DMS79 (cell line): Measurements from ENCODE around the gene TARBP2.
"Not testable (repeated sequence)": the region's sequence is repeated elsewhere in the genome, so short reads cannot be mapped to it uniquely, and the experiment has no call there.

Experiments used
- DNase-seq: peaks from one replicate; lab custom pipeline; 2025; lab: John Stamatoyannopoulos, UW

TARBP2 gene

DNA sequence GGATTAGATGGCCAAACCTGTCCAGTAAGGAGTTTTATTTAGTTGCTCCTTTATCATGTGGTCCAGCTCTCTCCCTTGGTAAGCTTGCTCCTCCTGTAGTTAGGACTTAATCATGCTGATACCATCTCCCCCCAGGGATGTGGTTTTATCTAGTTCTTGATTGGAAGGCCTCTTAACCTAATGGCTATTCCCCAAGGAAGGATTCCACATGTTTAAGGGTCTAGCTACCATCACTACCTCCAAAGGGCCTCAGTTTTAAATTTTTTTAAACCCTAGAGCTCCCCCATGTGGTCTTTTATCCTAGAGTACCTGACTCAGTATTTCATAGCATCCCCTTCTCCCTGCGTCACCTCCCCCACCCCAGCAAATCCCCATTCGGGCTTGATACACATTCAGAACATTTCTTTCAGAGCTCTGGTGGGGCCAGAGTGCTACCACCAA lies 24.3 kb upstream of the TARBP2 start:
- DNase-seq: no peak

GRCh38 chr12:53478865-53479264 lies 22.2 kb upstream of the TARBP2 start:
- no peak for DNase-seq

DNA sequence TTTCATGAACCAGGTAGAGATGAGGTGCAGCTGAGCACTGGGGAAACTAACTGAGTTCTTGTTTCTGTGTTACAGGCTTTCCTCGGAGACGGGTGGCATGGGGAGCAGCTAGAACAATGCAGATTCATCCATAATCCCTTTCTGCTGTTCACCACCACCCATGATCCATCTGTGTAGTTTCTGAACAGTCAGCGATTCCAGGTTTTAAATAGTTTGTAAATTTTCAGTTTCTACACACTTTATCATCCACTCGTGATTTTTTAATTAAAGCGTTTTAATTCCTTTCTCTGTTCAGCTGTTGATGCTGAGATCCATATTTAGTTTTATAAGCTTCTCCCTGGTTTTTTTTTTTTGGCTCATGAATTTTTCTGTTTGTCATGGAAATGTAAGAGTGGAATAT lies 21.8 kb upstream of the TARBP2 start:
- DNase-seq: no peak

- no peak for DNase-seq
Measured at GRCh38 chr12:53480491-53481442, 20.3 kb upstream of the TARBP2 start.

GRCh38 chr12:53481458-53481857 lies 19.6 kb upstream of the TARBP2 start:
- not testable (repeated sequence) for DNase-seq

DNA sequence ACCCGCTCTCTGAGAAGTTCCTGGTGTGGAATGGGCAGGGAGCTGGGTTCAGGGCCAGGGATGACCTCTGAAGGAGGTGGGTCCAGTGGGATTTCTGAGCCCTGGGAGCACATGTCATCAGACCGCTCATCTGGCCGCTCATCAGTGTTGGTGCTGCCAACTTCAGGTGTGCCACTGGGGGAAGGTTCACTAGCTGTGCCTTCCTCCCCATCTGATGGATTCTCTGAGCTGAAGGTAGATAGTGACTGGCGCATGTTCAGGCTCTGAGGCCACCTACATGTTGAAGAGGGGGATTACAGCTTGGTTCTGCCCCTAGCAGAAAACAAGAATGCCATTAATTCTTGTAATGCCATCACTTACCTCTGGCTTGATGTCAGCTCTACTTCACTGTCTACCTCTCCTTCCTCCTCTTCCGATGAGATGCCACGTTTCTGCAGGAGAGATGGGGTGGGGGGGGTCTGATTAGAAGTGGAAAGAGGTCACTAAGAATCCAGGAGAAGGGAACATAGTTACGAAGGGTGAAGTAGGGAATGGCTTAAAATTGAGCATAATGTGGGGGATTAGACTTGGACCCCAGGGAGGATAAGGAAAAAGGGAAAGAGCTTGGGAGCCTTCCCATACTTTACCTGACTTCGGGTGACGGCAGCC lies 19.0 kb upstream of the TARBP2 start:
- no peak for DNase-seq

- no peak for DNase-seq
Measured at GRCh38 chr12:53482626-53483168, 18.4 kb upstream of the TARBP2 start.

DNA sequence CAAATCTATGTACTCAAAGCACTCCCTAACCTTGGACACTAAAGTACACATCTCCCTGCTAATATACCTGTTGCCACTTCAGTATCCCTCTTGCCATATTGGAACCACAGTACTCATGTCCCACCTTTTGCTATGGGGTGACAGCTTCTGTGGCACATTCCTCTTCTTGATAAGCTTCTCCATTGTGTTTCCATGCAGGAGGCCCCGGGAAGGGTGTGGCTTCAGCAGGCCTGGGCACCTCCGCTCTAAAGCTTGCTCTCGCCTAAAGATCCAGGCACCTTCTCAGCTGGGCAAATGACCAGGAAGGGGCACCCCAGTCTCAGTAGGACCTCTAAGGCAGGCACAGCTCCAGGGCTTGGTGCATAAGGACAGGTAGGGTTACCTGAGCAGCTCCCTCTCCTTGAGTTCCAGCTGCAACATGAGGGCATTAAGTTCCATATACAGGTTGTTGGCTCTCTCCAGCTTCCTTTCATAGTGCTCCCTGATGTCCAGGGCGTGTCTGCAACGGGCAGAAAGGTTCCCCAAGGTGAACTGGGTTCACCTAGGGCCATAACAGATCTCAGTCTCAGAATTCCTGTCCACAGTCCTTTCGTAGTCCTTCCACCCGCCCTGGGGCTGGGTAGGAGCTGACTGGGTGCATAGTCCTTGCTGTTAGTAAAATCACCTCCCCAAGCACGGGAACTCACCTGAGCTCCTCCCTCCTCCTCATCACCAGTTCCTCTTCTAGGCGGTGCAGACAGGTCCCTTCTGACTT lies 17.7 kb upstream of the TARBP2 start:
- no peak for DNase-seq

DNA sequence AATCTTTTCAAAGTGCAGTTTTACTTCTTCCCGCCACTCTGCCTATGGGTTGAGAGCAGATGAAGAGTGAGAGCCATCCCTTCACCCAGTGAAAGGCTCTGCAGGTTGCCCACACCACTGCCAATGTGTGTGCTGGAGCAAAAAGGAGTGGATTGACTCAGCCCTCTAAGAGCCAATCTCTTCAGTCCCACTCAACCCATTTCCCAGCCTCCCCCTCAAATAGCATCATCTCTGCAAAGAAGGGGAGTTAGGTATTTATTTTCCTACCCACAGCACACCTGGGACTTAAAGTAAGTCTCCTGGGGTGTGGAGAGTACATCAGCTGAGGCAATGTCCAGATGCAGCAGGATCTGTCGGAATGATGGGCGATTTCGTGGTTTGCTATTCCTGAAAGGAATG lies 17.1 kb upstream of the TARBP2 start:
- no peak for DNase-seq

DNA sequence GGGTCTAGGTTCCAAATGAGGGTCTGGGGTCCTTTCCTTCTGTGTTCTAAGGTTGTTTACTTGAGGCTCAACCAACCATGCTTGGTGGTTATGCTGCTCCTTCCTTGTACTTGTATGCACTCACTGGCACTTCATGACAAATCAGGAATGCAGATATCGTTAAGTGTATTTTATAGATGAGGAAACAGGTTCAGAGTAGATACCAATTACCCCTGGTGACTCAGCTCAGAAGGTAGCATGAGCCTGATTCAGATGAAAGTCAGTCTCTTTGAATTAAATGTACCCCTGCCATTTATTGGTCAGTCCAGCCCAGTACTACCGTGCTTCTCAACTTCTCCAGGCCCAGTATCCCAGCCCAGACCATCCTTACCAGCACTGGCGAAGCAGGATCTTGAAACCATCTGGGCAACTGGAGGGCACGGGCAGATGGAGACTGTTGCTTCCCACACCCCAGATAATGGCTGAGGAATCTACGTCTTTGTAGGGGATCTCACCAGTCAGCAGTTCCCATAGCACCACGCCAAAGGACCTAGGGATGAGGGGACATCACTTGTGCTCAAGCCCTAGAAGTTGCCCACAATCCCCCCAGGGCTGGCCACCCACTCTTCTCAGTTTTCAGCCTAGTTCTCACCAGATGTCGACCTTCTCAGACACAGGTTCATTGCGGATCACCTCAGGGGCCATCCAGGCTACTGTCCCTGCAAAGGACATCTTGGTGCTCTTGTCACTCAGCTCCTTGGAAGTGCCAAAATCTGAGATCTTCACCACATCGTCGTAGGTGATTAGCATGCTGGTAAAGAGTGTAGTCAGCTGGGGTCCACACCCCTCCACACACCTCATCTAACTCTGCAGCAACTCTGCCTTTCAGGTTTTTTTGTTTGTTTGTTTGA lies 16.2 kb upstream of the TARBP2 start:
- no peak for DNase-seq

GRCh38 chr12:53485955-53486735 lies 14.9 kb upstream of the TARBP2 start:
- DNase-seq: no peak

DNA sequence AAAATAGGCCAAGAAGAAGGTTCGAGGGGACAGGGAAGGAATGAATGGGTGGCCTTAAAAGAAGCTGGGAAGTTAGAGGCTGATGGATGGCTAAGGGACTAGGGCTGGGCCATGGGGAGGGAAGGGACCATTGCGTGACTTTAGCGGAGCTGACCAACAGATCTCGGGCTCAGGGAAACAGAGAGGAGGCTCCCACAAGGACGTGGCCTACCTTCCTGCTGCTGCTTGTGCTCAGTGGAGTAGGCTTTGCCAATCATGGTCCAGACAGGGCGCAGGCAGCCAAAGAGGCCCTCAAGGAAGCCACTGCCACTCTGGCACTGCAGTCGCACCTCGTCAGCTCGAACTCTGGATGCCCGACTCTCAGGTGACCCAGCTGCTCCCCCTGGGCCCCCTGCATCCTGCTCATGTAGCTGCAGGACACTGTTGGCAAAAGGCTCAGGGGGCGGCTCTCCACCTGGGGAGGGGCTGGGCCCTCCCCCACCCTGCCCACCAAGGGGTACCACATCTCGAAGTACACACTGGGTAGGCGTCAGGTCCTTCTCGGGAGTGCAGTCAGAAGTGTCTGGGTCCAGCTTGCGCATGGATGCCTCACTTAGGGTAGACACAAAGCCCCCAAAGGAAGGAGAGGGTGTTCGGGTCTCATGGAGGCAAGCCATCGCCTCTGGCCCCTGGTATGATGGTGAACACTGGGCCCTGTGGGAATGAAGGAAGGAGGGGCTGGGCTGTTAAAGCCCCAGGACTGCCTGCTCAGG lies 14.2 kb upstream of the TARBP2 start:
- DNase-seq: no peak

- no peak for DNase-seq
Measured at GRCh38 chr12:53489242-53489864, 11.7 kb upstream of the TARBP2 start.

- DNase-seq: no peak
Measured at GRCh38 chr12:53492188-53492587, 8.9 kb upstream of the TARBP2 start.

DNA sequence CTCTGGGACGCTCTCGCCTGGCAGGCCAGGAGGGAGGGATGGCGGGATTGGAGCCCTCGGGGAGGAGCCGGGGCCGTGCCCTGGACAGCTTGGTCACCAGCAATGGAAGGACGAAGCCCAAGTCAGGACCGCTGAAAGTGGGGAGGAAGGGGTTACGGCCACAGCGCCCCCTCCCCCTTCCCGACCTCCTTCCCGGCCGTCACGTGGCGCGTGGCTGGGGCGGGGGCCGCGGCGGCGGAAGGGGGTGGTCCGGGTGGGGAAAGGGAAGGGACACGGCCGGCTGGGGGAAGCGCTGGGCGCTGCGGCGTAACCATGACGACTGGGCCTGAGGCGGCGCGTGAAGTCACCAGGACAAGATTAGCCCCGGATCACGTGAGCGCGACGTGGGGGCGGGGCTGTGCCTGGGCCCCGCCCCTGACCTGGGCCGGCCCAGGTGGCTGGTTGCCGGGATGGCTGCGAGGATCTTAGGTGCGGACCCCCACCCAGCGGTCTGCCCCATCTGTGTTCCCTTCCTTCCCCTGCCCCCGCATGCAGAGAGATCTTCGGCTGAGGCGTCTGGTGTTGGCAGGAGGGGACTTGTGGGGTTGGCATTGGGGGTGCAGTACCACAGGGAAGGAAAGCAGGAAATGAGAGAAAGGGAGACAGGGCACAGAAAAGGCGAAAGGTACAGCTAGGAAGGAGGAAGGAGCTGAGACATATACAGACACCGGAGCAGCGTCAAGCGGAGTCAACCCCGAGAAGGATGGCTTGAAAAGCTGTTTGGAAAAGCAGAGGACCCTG lies 8.1 kb upstream of the TARBP2 start:
- DNase-seq: peak; percentile 36

DNA sequence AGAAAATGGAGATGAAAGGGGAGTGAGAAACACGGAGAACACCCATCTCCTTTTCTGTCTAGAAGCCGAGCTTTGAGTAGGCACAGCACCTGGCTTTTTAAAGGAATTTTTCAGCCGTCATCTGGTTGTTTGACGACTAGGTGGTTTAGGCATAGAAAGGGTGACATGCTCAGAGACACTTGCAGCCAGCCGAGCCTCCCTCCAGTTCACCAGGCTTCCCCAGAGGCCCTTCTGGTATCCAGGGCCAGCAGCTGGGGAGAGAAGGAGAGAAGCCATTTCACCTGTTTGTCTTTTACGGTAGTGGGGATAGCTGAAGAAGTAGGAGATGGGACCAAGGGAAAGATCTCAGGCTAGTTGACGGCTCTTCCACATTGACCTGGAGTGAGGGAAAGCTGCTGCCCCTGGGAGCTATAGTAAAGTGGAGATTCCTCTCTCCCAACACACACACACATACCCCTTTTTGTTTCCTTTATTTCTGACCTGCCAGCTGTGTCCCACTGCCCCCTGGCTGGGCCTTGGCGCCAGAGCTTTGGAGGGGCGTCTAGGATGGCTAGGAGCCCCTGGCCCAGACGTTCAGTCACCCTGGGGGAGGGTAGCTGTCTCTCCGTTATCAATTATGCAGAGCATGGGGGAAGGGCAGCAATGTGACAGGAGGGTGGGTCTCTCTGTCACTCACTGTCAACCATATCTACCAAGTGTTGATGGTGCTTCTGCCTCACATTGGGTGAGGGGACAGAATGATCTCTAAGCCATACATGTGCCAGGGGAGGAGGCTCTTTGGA lies 7.3 kb upstream of the TARBP2 start:
- DNase-seq: no peak

DNA sequence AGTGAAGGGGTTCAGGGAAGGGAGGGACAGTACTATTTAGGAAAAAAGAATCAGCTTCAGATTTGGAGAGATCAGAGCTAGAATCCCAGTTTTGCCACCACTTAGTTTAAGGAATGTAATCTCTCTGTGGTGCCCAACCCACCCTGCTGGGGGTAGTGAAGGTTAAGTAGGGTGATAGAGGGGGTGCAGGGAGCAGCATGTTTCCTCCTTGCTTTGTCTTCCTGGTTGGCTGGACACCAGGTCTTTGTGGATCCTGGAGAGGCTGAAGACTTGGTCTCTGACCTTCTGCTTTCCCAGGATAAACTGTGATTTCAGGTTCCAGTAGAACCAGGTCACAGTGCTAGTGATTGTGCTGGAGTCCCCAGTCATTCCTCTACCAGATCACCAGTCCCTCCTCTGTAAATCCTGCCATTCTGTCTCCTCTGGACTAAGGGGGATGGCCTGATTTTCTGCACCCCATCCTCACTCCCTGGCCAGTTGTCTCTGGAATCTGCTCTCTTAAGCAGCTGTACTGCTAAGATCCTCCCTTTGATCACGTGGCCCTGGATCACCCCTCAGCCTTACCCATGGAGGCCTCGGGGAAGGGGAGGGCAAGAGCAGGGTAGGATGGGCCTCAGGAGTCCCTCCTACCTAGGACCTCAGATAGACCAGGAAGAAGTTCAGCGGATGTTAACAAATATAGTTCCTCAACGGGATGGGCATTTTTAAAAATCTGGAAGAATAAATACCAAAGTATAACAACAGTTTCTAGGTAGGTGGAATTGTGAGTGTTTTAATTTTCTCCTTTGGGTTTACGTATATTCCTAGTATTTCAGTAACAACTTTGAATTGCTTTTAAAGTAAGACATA lies 5.0 kb upstream of the TARBP2 start:
- DNase-seq: no peak
